ENCODE results near the gene CYGB.
A peak's percentile ranks its signal among the peaks of the same experiment; 100 is the strongest.
"Not testable (repeated sequence)": the region's sequence is repeated elsewhere in the genome, so short reads cannot be mapped to it uniquely, and the experiment has no call there.

Gene CYGB

GRCh38 chr17:76523084-76524037 lies 14.1 kb downstream of the CYGB start:
- H3K4me3 ChIP-seq = no peak overlapping the region
- H3K9ac ChIP-seq = peak overlapping the region in 6 of 11 experiments; percentile 15 to 46 (median 28); a peak in 9 of 22 replicates
- peaks cover 29 to 97% (median 75%) of the 10 kb centered on the region in 10 experiments for H3K4me1 ChIP-seq
- H4K20me1 ChIP-seq = no peaks in the 10 kb centered on the region
- no peak for TF ChIP-seq Cebpa-rat (IDR thresholded peaks at IDR 0.05)
- peaks cover 0 to 19% (median 0%) of the 10 kb centered on the region in 11 experiments; a peak in 3 of 22 replicates for H3K27me3 ChIP-seq
- peak overlapping the region in 4 of 11 experiments; percentile 16 to 84 (median 80); a peak in 9 of 22 replicates for H3K27ac ChIP-seq
- no peaks in the 10 kb centered on the region for H3K36me3 ChIP-seq
- H3K9me3 ChIP-seq (replicated peaks in 1 of 11) = no peaks in the 10 kb centered on the region
- H3K4me2 ChIP-seq = peak overlapping the region; percentile 64 to 99 (median 93)

DNA sequence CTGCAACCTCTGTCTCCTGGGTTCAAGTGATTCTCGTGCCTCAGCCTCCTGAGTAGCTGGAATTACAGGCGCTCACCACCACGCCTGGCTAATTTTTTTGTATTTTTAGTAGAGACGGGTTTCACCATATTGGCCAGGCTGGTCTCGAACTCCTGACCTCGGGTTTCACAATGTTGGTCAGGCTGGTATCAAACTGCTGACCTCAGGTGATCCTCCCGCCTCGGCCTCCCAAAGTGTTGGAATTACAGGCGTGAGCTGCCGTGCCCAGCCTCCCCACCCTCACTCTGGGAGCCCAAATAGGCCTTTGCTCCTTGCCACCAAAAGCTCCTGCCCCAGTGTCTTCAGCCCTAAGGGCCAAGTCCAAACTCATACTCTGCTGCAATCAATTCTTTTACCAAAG lies 15.8 kb downstream of the CYGB start:
- not testable (repeated sequence) for H3K9me3 ChIP-seq (replicated peaks in 1 of 11); H3K9ac ChIP-seq; H4K20me1 ChIP-seq; H3K4me3 ChIP-seq; H3K36me3 ChIP-seq
- Histone ChIP-seq H3K27ac (0 out of 22 replicates have a peak overlapping the region, but pooled peaks of 1 of the 11 experiments have one; percentile 15), H3K4me1 (peaks cover 32 to 97% (median 74%) of the 10 kb centered on the region in 10 experiments), H3K27me3 (peaks cover 0 to 10% (median 0%) of the 10 kb centered on the region in 11 experiments; a peak in 3 of 22 replicates), H3K4me2 (peak overlapping the region in 6 of 11 experiments; percentile 12 to 99 (median 58); a peak in 4 of 22 replicates)

- TF ChIP-seq Cebpa-rat (IDR thresholded peaks at IDR 0.05) = no peak
These were observed 16.2 kb downstream of the CYGB start for GRCh38 chr17:76521262-76521661.

DNA sequence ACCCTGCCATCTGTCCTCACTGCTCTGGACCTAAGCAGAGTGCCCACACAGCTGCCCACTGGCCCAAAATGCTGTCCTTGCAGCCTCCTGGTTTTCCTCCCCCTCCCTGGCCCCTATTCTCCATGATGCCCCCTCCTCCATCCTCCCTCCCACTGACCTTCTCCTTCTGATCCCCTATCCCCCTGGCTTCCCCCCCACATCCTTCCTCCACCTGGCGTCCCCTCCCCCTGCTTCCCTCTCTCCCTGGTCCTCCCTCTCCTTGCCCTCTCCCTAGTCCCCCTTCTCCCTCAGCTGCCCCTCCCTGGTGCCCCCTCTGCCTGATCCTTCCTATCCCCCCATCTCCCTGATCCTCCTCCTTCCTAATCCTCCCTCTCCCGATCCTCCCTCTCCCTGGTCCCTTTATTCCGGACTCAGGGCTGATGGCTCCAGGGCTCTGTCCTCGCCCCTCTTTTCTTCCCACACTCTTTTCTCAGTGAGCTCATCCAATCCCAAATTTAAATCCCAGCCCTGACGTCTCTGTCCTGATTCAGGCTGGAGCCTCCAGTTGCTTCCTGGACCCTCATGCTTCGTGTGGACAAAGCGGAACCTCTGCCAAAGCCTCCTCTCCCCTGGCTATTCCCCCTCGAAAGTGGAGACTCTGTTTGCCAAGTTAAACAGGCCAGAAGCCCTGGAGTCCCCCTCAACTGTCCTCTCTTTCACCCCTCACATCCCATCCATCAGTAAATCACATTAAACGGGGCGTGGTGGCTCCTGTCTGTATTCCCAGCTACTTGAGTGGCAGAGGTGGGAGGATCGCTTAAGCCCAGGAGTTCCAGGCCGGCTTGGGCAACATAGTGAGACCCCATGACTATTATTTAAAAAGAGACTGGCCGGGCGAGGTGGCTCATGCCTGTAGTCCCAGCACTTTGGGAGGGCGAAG lies 18.2 kb downstream of the CYGB start:
- Histone ChIP-seq H3K4me1 (peaks cover 45 to 97% (median 77%) of the 10 kb centered on the region in 10 experiments), H4K20me1 (no peaks in the 10 kb centered on the region), H3K27ac (peak overlapping the region in 4 of 11 experiments; percentile 21 to 40 (median 26); a peak in 6 of 22 replicates), H3K9me3 (replicated peaks in 1 of 11) (no peaks in the 10 kb centered on the region), H3K4me2 (peak overlapping the region in 8 of 11 experiments; percentile 3 to 88 (median 60); a peak in 11 of 22 replicates), H3K4me3 (no peak overlapping the region), H3K9ac (peak overlapping the region in 3 of 11 experiments; percentile 25 to 43 (median 39); a peak in 2 of 22 replicates), H3K36me3 (no peaks in the 10 kb centered on the region), H3K27me3 (peaks cover 0 to 10% (median 0%) of the 10 kb centered on the region in 11 experiments; a peak in 3 of 22 replicates)
- TF ChIP-seq Cebpa-rat (IDR thresholded peaks at IDR 0.05) = no peak

More at GRCh38 chr17:76521262-76521661, 16.2 kb downstream of the CYGB start:
- Histone ChIP-seq H3K36me3 (no peaks in the 10 kb centered on the region), H3K9ac (no peak overlapping the region), H3K27me3 (peaks cover 0 to 10% (median 0%) of the 10 kb centered on the region in 11 experiments; a peak in 3 of 22 replicates), H3K4me2 (peak overlapping the region in 8 of 11 experiments; percentile 7 to 99 (median 25); a peak in 9 of 22 replicates), H4K20me1 (no peaks in the 10 kb centered on the region), H3K4me3 (no peak overlapping the region), H3K4me1 (peaks cover 36 to 97% (median 74%) of the 10 kb centered on the region in 10 experiments), H3K27ac (0 out of 22 replicates have a peak overlapping the region, but pooled peaks of 1 of the 11 experiments have one; percentile 15), H3K9me3 (replicated peaks in 1 of 11) (no peaks in the 10 kb centered on the region)

DNA sequence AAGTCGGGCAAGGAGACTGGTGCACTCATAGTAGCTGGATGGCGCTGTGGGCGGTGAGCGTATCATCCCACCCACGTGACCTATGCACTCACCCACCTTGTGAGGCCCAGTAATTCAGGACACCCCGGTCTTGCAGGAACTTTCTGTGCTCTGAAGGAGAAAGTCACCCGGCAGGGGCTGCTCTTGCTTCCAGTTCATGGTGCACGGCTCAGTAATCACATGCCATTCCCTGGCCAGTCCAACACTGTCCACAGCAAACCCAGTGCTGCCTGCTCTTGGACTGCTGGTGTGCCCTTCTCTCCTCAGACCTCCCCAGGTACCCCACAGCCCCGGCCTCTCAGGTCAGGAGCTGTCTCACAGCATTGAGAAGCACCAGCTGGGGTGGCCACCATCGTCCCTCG lies 19.9 kb downstream of the CYGB start:
- no peaks in the 10 kb centered on the region for H4K20me1 ChIP-seq
- H3K4me3 ChIP-seq = no peak overlapping the region
- H3K27me3 ChIP-seq = peaks cover 0 to 4% (median 0%) of the 10 kb centered on the region in 11 experiments; a peak in 1 of 22 replicates
- peak overlapping the region in 5 of 11 experiments; percentile 24 to 91 (median 41); a peak in 3 of 22 replicates for H3K27ac ChIP-seq
- no peak for TF ChIP-seq Cebpa-rat (IDR thresholded peaks at IDR 0.05)
- H3K9ac ChIP-seq = no peak overlapping the region
- H3K4me1 ChIP-seq = peaks cover 55 to 97% (median 82%) of the 10 kb centered on the region in 10 experiments
- no peaks in the 10 kb centered on the region for H3K36me3 ChIP-seq
- no peaks in the 10 kb centered on the region for H3K9me3 ChIP-seq (replicated peaks in 1 of 11)
- peak overlapping the region; percentile 42 to 88 (median 61) for H3K4me2 ChIP-seq

GRCh38 chr17:76515274-76515949 lies 22.1 kb downstream of the CYGB start:
- Histone ChIP-seq H3K9ac (peak overlapping the region; percentile 68 to 84 (median 79)), H3K27me3 (peaks cover 0 to 2% (median 0%) of the 10 kb centered on the region in 11 experiments; a peak in 1 of 22 replicates)

GRCh38 chr17:76514355-76514754 lies 23.2 kb downstream of the CYGB start:
- not testable (repeated sequence) for H3K4me3 ChIP-seq; H3K27me3 ChIP-seq; H3K36me3 ChIP-seq; H3K9me3 ChIP-seq (replicated peaks in 1 of 11); H4K20me1 ChIP-seq
- H3K4me1 ChIP-seq = peaks cover 60 to 99% (median 84%) of the 10 kb centered on the region in 10 experiments
- H3K27ac ChIP-seq = peak overlapping the region; percentile 81 to 91 (median 88)
- peak overlapping the region; percentile 65 to 88 (median 80); a peak in 21 of 22 replicates for H3K4me2 ChIP-seq
- H3K9ac ChIP-seq = peak overlapping the region in 9 of 11 experiments; percentile 43 to 84 (median 75); a peak in 11 of 22 replicates

More at GRCh38 chr17:76515274-76515949, 22.1 kb downstream of the CYGB start:
- Histone ChIP-seq H4K20me1 (no peaks in the 10 kb centered on the region), H3K4me1 (peaks cover 60 to 96% (median 86%) of the 10 kb centered on the region in 10 experiments), H3K9me3 (replicated peaks in 1 of 11) (no peaks in the 10 kb centered on the region), H3K4me2 (peak overlapping the region; percentile 65 to 88 (median 80)), H3K27ac (peak overlapping the region; percentile 81 to 91 (median 88)), H3K36me3 (no peaks in the 10 kb centered on the region), H3K4me3 (peak overlapping the region in 7 of 10 experiments; percentile 3 to 47 (median 18); a peak in 8 of 20 replicates)
- peak; percentile 60 to 97 (median 90); a peak in 20 of 22 replicates for TF ChIP-seq Cebpa-rat (IDR thresholded peaks at IDR 0.05)

All from BLaER1 treated with 17β-estradiol and CSF1 and Interleukin-3, amounts not matched to agents 10 nM and 100 nM (cell line).